Measurements from ENCODE around the gene GRK3.

GRK3 gene

GRCh38 chr22:25661073-25661472, 96.6 kb downstream of the GRK3 start:
- DNase-seq (ENCODE audit: low read depth, low spot score): no peak
- Histone ChIP-seq H3K36me3 (ENCODE audit: insufficient read depth, insufficient read length, low read length) (no peaks in the 10 kb centered on the region), H3K4me3 (ENCODE audit: insufficient read length, low read depth) (no peak overlapping the region), H3K9ac (ENCODE audit: insufficient read length, low read depth) (no peak overlapping the region), H3K4me1 (ENCODE audit: insufficient read depth, insufficient read length) (no peaks in the 10 kb centered on the region), H3K9me3 (ENCODE audit: insufficient read depth, low read length) (no peaks in the 10 kb centered on the region), H3K27me3 (ENCODE audit: insufficient read depth, insufficient read length) (no peaks in the 10 kb centered on the region)
- TF ChIP-seq SUZ12 (IDR thresholded peaks at IDR 0.05; ENCODE audit: extremely low read depth, insufficient read depth, insufficient read length) (no peak), ZNF274 (IDR thresholded peaks at IDR 0.05; ENCODE audit: low read depth, low read length) (no peak), YY1 (IDR thresholded peaks at IDR 0.05; ENCODE audit: insufficient read depth, insufficient read length) (no peak)

GRCh38 chr22:25663654-25664053, 99.2 kb downstream of the GRK3 start:
- no peak overlapping the region for H3K4me3 ChIP-seq (ENCODE audit: insufficient read length, low read depth)
- H3K36me3 ChIP-seq (ENCODE audit: insufficient read depth, insufficient read length, low read length): no peaks in the 10 kb centered on the region
- TF ChIP-seq SUZ12 (IDR thresholded peaks at IDR 0.05; ENCODE audit: extremely low read depth, insufficient read depth, insufficient read length) (no peak), YY1 (IDR thresholded peaks at IDR 0.05; ENCODE audit: insufficient read depth, insufficient read length) (no peak), ZNF274 (IDR thresholded peaks at IDR 0.05; ENCODE audit: low read depth, low read length) (no peak)
- H3K9ac ChIP-seq (ENCODE audit: insufficient read length, low read depth): no peak overlapping the region
- no peak for DNase-seq (ENCODE audit: low read depth, low spot score)
- H3K4me1 ChIP-seq (ENCODE audit: insufficient read depth, insufficient read length): no peaks in the 10 kb centered on the region
- no peaks in the 10 kb centered on the region for H3K9me3 ChIP-seq (ENCODE audit: insufficient read depth, low read length)
- no peaks in the 10 kb centered on the region for H3K27me3 ChIP-seq (ENCODE audit: insufficient read depth, insufficient read length)

- Histone ChIP-seq H3K4me3 (ENCODE audit: insufficient read length, low read depth) (no peak overlapping the region), H3K9ac (ENCODE audit: insufficient read length, low read depth) (no peak overlapping the region), H3K27me3 (ENCODE audit: insufficient read depth, insufficient read length) (no peaks in the 10 kb centered on the region), H3K36me3 (ENCODE audit: insufficient read depth, insufficient read length, low read length) (no peaks in the 10 kb centered on the region), H3K9me3 (ENCODE audit: insufficient read depth, low read length) (no peaks in the 10 kb centered on the region), H3K4me1 (ENCODE audit: insufficient read depth, insufficient read length) (no peaks in the 10 kb centered on the region)
- TF ChIP-seq YY1 (IDR thresholded peaks at IDR 0.05; ENCODE audit: insufficient read depth, insufficient read length) (no peak), SUZ12 (IDR thresholded peaks at IDR 0.05; ENCODE audit: extremely low read depth, insufficient read depth, insufficient read length) (no peak), ZNF274 (IDR thresholded peaks at IDR 0.05; ENCODE audit: low read depth, low read length) (no peak)
- DNase-seq (ENCODE audit: low read depth, low spot score): no peak
These were observed 101.8 kb downstream of the GRK3 start for GRCh38 chr22:25666308-25666707.

GRCh38 chr22:25668437-25668836, 104.0 kb downstream of the GRK3 start:
- no peaks in the 10 kb centered on the region for H3K9me3 ChIP-seq (ENCODE audit: insufficient read depth, low read length)
- no peaks in the 10 kb centered on the region for H3K27me3 ChIP-seq (ENCODE audit: insufficient read depth, insufficient read length)
- H3K36me3 ChIP-seq (ENCODE audit: insufficient read depth, insufficient read length, low read length): no peaks in the 10 kb centered on the region
- H3K9ac ChIP-seq (ENCODE audit: insufficient read length, low read depth): no peak overlapping the region
- no peak for TF ChIP-seq YY1 (IDR thresholded peaks at IDR 0.05; ENCODE audit: insufficient read depth, insufficient read length)
- no peak for TF ChIP-seq ZNF274 (IDR thresholded peaks at IDR 0.05; ENCODE audit: low read depth, low read length)
- no peak for TF ChIP-seq SUZ12 (IDR thresholded peaks at IDR 0.05; ENCODE audit: extremely low read depth, insufficient read depth, insufficient read length)
- no peak overlapping the region for H3K4me3 ChIP-seq (ENCODE audit: insufficient read length, low read depth)
- H3K4me1 ChIP-seq (ENCODE audit: insufficient read depth, insufficient read length): no peaks in the 10 kb centered on the region
- DNase-seq (ENCODE audit: low read depth, low spot score): no peak

- H3K9me3 ChIP-seq (ENCODE audit: insufficient read depth, low read length): no peaks in the 10 kb centered on the region
- H3K4me3 ChIP-seq (ENCODE audit: insufficient read length, low read depth): no peak overlapping the region
- H3K27me3 ChIP-seq (ENCODE audit: insufficient read depth, insufficient read length): no peaks in the 10 kb centered on the region
- no peaks in the 10 kb centered on the region for H3K4me1 ChIP-seq (ENCODE audit: insufficient read depth, insufficient read length)
- DNase-seq (ENCODE audit: low read depth, low spot score): no peak
- no peak overlapping the region for H3K9ac ChIP-seq (ENCODE audit: insufficient read length, low read depth)
- no peaks in the 10 kb centered on the region for H3K36me3 ChIP-seq (ENCODE audit: insufficient read depth, insufficient read length, low read length)
- TF ChIP-seq ZNF274 (IDR thresholded peaks at IDR 0.05; ENCODE audit: low read depth, low read length): no peak
- TF ChIP-seq YY1 (IDR thresholded peaks at IDR 0.05; ENCODE audit: insufficient read depth, insufficient read length): no peak
- no peak for TF ChIP-seq SUZ12 (IDR thresholded peaks at IDR 0.05; ENCODE audit: extremely low read depth, insufficient read depth, insufficient read length)
These were observed 105.0 kb downstream of the GRK3 start for GRCh38 chr22:25669253-25670069.

- TF ChIP-seq SUZ12 (IDR thresholded peaks at IDR 0.05; ENCODE audit: extremely low read depth, insufficient read depth, insufficient read length): no peak
- no peak for TF ChIP-seq YY1 (IDR thresholded peaks at IDR 0.05; ENCODE audit: insufficient read depth, insufficient read length)
- TF ChIP-seq ZNF274 (IDR thresholded peaks at IDR 0.05; ENCODE audit: low read depth, low read length): no peak
- no peaks in the 10 kb centered on the region for H3K27me3 ChIP-seq (ENCODE audit: insufficient read depth, insufficient read length)
- no peak overlapping the region for H3K4me3 ChIP-seq (ENCODE audit: insufficient read length, low read depth)
- no peaks in the 10 kb centered on the region for H3K9me3 ChIP-seq (ENCODE audit: insufficient read depth, low read length)
- H3K9ac ChIP-seq (ENCODE audit: insufficient read length, low read depth): no peak overlapping the region
- H3K4me1 ChIP-seq (ENCODE audit: insufficient read depth, insufficient read length): no peaks in the 10 kb centered on the region
- H3K36me3 ChIP-seq (ENCODE audit: insufficient read depth, insufficient read length, low read length): no peaks in the 10 kb centered on the region
- no peak for DNase-seq (ENCODE audit: low read depth, low spot score)
These were observed 105.6 kb downstream of the GRK3 start for GRCh38 chr22:25670070-25670461.

GRCh38 chr22:25672289-25673084, 108.0 kb downstream of the GRK3 start:
- H3K4me3 ChIP-seq (ENCODE audit: insufficient read length, low read depth): no peak overlapping the region
- TF ChIP-seq SUZ12 (IDR thresholded peaks at IDR 0.05; ENCODE audit: extremely low read depth, insufficient read depth, insufficient read length) (no peak), YY1 (IDR thresholded peaks at IDR 0.05; ENCODE audit: insufficient read depth, insufficient read length) (no peak), ZNF274 (IDR thresholded peaks at IDR 0.05; ENCODE audit: low read depth, low read length) (no peak)
- DNase-seq (ENCODE audit: low read depth, low spot score): no peak
- no peaks in the 10 kb centered on the region for H3K36me3 ChIP-seq (ENCODE audit: insufficient read depth, insufficient read length, low read length)
- H3K9me3 ChIP-seq (ENCODE audit: insufficient read depth, low read length): no peaks in the 10 kb centered on the region
- H3K4me1 ChIP-seq (ENCODE audit: insufficient read depth, insufficient read length): no peaks in the 10 kb centered on the region
- H3K27me3 ChIP-seq (ENCODE audit: insufficient read depth, insufficient read length): no peaks in the 10 kb centered on the region
- no peak overlapping the region for H3K9ac ChIP-seq (ENCODE audit: insufficient read length, low read depth)

All from NT2/D1 (cell line).